ENCODE data around the gene CD38. TPM values are rescaled to one million over a fixed set of nuclear protein-coding genes. Genes with fewer than 3 reads are reported as not detected.

The CD38 gene
- polyA plus RNA-seq, 1 donor from 2014 or later = 0.21 TPM

GRCh38 chr4:15784959-15785634, 7.0 kb downstream of the CD38 start:
- TF ChIP-seq CTCF (IDR thresholded peaks at IDR 0.05; ENCODE audit: poor library complexity, severe bottlenecking) (no peak), EP300 (conservative IDR thresholded peaks at IDR 0.05; ENCODE audit: poor library complexity, severe bottlenecking) (no peak), EZH2 (IDR thresholded peaks at IDR 0.05; ENCODE audit: borderline replicate concordance, insufficient read depth, low read length, poor library complexity, severe bottlenecking) (no peak), MXI1 (conservative IDR thresholded peaks at IDR 0.05; ENCODE audit: poor library complexity, severe bottlenecking) (no peak), RAD21 (conservative IDR thresholded peaks at IDR 0.05) (no peak), TAF1 (IDR thresholded peaks at IDR 0.05; ENCODE audit: low read depth) (no peak)
- Histone ChIP-seq H3K9me3 (ENCODE audit: low read length) (peaks cover 2% of the 10 kb centered on the region), H2AFZ (ENCODE audit: low read depth, low read length) (no peak overlapping the region), H3K79me2 (replicated peaks; ENCODE audit: insufficient read depth, low read length) (no peaks in the 10 kb centered on the region), H3K9me2 (ENCODE audit: insufficient read depth, low read length) (no peaks in the 10 kb centered on the region), H3K4me2 (ENCODE audit: low read length) (no peak overlapping the region), H3K9ac (ENCODE audit: low read length) (no peak overlapping the region), H3K27ac (ENCODE audit: low read length) (no peak overlapping the region), H3K27me3 (ENCODE audit: insufficient read depth, low read depth, low read length) (peaks cover 7% of the 10 kb centered on the region), H3K4me3 (ENCODE audit: low read length) (no peak overlapping the region), H3F3A (ENCODE audit: insufficient read depth, low read length, poor library complexity, severe bottlenecking) (no peaks in the 10 kb centered on the region), H3K36me3 (ENCODE audit: insufficient read depth, low read length) (no peaks in the 10 kb centered on the region), H4K20me1 (ENCODE audit: insufficient read depth) (no peaks in the 10 kb centered on the region)

- no peaks in the 10 kb centered on the region for H3K27me3 ChIP-seq (ENCODE audit: insufficient read depth, low read depth, low read length)
- H3K9me2 ChIP-seq (ENCODE audit: insufficient read depth, low read length) = no peaks in the 10 kb centered on the region
- H3F3A ChIP-seq (ENCODE audit: insufficient read depth, low read length, poor library complexity, severe bottlenecking) = no peaks in the 10 kb centered on the region
- H3K4me2 ChIP-seq (ENCODE audit: low read length) = no peak overlapping the region
- no peak overlapping the region for H2AFZ ChIP-seq (ENCODE audit: low read depth, low read length)
- H3K27ac ChIP-seq (ENCODE audit: low read length) = no peak overlapping the region
- no peak overlapping the region for H3K9ac ChIP-seq (ENCODE audit: low read length)
- no peak overlapping the region for H3K4me3 ChIP-seq (ENCODE audit: low read length)
- no peaks in the 10 kb centered on the region for H3K36me3 ChIP-seq (ENCODE audit: insufficient read depth, low read length)
- TF ChIP-seq MXI1 (conservative IDR thresholded peaks at IDR 0.05; ENCODE audit: poor library complexity, severe bottlenecking) (no peak), CTCF (IDR thresholded peaks at IDR 0.05; ENCODE audit: poor library complexity, severe bottlenecking) (no peak), POLR2AphosphoS5 (IDR thresholded peaks at IDR 0.05) (no peak), TAF1 (IDR thresholded peaks at IDR 0.05; ENCODE audit: low read depth) (no peak), RAD21 (conservative IDR thresholded peaks at IDR 0.05) (no peak), REST (IDR thresholded peaks at IDR 0.05; ENCODE audit: borderline replicate concordance) (no peak), EZH2 (IDR thresholded peaks at IDR 0.05; ENCODE audit: borderline replicate concordance, insufficient read depth, low read length, poor library complexity, severe bottlenecking) (no peak), SMC3 (conservative IDR thresholded peaks at IDR 0.05; ENCODE audit: poor library complexity) (no peak), EP300 (conservative IDR thresholded peaks at IDR 0.05; ENCODE audit: poor library complexity, severe bottlenecking) (no peak)
- peaks cover 2% of the 10 kb centered on the region for H3K9me3 ChIP-seq (ENCODE audit: low read length)
- H4K20me1 ChIP-seq (ENCODE audit: insufficient read depth) = no peaks in the 10 kb centered on the region
- H3K79me2 ChIP-seq (replicated peaks; ENCODE audit: insufficient read depth, low read length) = no peaks in the 10 kb centered on the region
Measured at GRCh38 chr4:15786743-15787142, 8.6 kb downstream of the CD38 start.

All from neural cell (in vitro differentiated cells).